Neural cell (in vitro differentiated cells): Measurements from ENCODE around the gene BAIAP2L1. TPM values are rescaled to one million over a fixed set of nuclear protein-coding genes. Genes with fewer than 3 reads are reported as not detected.

ENCODE experiments used
- H2AFZ ChIP-seq: fragments of 200-600, 300-800 bp; sonication (generic), shearing (Covaris generic); 2 replicates; pipeline ENCODE4 v1.6.0; 2014; ENCODE audit warnings: low read depth, mild to moderate bottlenecking, antibody characterized with exemption, low read length, moderate library complexity
- H3F3A ChIP-seq: fragments of 200-600 bp; shearing (Covaris generic); 2 replicates; pipeline ENCODE4 v1.6.1; 2016; ENCODE audit warnings: mild to moderate bottlenecking, moderate library complexity, mixed read lengths, antibody characterized with exemption, low read length; ENCODE audit not compliant: insufficient read depth, poor library complexity, severe bottlenecking
- H3K27ac ChIP-seq: fragments of 200-600, 300-800 bp; sonication (generic), shearing (Covaris generic); 2 replicates; pipeline ENCODE4 v1.5.1; 2014; ENCODE audit warnings: mild to moderate bottlenecking, low read length, moderate library complexity
- H3K27me3 ChIP-seq: fragments of 300-800, 200-600 bp; sonication (generic), shearing (Covaris generic); 2 replicates; pipeline ENCODE4 v1.6.0; 2014; ENCODE audit warnings: mild to moderate bottlenecking, low read depth, low read length, moderate library complexity; ENCODE audit not compliant: insufficient read depth
- H3K36me3 ChIP-seq: fragments of 300-800, 200-600 bp; sonication (generic), shearing (Covaris generic); 2 replicates; pipeline ENCODE4 v1.5.1; 2014; ENCODE audit warnings: mild to moderate bottlenecking, antibody characterized with exemption, low read length, moderate library complexity; ENCODE audit not compliant: insufficient read depth
- H3K4me2 ChIP-seq: fragments of 300-800, 200-600 bp; sonication (generic), shearing (Covaris generic); 2 replicates; pipeline ENCODE4 v1.6.0; 2014; ENCODE audit warnings: mild to moderate bottlenecking, low read length
- H3K4me3 ChIP-seq: fragments of 300-800, 200-600 bp; sonication (generic), shearing (Covaris generic); 2 replicates; pipeline ENCODE4 v1.5.1; 2014; ENCODE audit warnings: mild to moderate bottlenecking, low read length, moderate library complexity
- H3K79me2 ChIP-seq: fragments of 200-600 bp; shearing (Covaris generic); replicated peaks from 2 replicates; pipeline ENCODE4 v1.6.0; 2014; ENCODE audit warnings: mild to moderate bottlenecking, low read length, moderate library complexity; ENCODE audit not compliant: insufficient read depth
- H3K9ac ChIP-seq: fragments of 300-800, 200-600 bp; sonication (generic), shearing (Covaris generic); 2 replicates; pipeline ENCODE4 v1.6.1; 2016; ENCODE audit warnings: mild to moderate bottlenecking, low read length, mixed read lengths
- H3K9me2 ChIP-seq: fragments of 200-600 bp; shearing (Covaris generic); 2 replicates; pipeline ENCODE4 v1.6.1; 2016; ENCODE audit warnings: mild to moderate bottlenecking, low read length, mixed read lengths; ENCODE audit not compliant: insufficient read depth
- H3K9me3 ChIP-seq: fragments of 200-600, 300-800 bp; sonication (generic), shearing (Covaris generic); 2 replicates; pipeline ENCODE4 v1.6.1; 2016; ENCODE audit warnings: mild to moderate bottlenecking, mixed run types, low read length, moderate library complexity, mixed read lengths
- H4K20me1 ChIP-seq: fragments of 200-600 bp; shearing (Covaris generic); 2 replicates; pipeline ENCODE4 v1.6.1; 2016; ENCODE audit warnings: mild to moderate bottlenecking, mixed run types; ENCODE audit not compliant: insufficient read depth
- CTCF ChIP-seq: fragments of 450-650 bp; IDR thresholded peaks from 2 replicates; pipeline ENCODE4 v1.5.1; 2014; ENCODE audit warnings: antibody characterized with exemption, mild to moderate bottlenecking, moderate library complexity; ENCODE audit not compliant: poor library complexity, severe bottlenecking
- EP300 ChIP-seq: fragments of 450-650 bp; conservative IDR thresholded peaks from 2 replicates; pipeline ENCODE4 v1.6.1; 2014; ENCODE audit warnings: antibody characterized with exemption, mild to moderate bottlenecking, moderate library complexity; ENCODE audit not compliant: poor library complexity, severe bottlenecking
- EZH2 ChIP-seq: fragments of 200-600, 300-800 bp; shearing (Covaris generic), sonication (generic); IDR thresholded peaks from 2 replicates; pipeline ENCODE4 v1.6.1; 2014; ENCODE audit warnings: antibody characterized with exemption, low read length, borderline replicate concordance, mild to moderate bottlenecking; ENCODE audit not compliant: insufficient read depth, poor library complexity, severe bottlenecking
- MXI1 ChIP-seq: fragments of 450-650 bp; conservative IDR thresholded peaks from 2 replicates; pipeline ENCODE4 v1.6.1; 2014; ENCODE audit warnings: antibody characterized with exemption, mild to moderate bottlenecking; ENCODE audit not compliant: poor library complexity, severe bottlenecking
- POLR2AphosphoS5 ChIP-seq: IDR thresholded peaks from 2 replicates; pipeline ENCODE4 v1.6.1; 2012
- RAD21 ChIP-seq: fragments of 450-650 bp; conservative IDR thresholded peaks from 2 replicates; pipeline ENCODE4 v1.6.1; 2014; ENCODE audit warnings: antibody characterized with exemption, mild to moderate bottlenecking, moderate library complexity
- REST ChIP-seq: IDR thresholded peaks from 2 replicates; pipeline ENCODE4 v1.6.1; 2012; ENCODE audit warnings: borderline replicate concordance
- SMC3 ChIP-seq: fragments of 450-650 bp; conservative IDR thresholded peaks from 2 replicates; pipeline ENCODE4 v1.6.1; 2014; ENCODE audit warnings: antibody characterized with exemption, mild to moderate bottlenecking, moderate library complexity; ENCODE audit not compliant: poor library complexity
- TAF1 ChIP-seq: IDR thresholded peaks from 2 replicates; pipeline ENCODE4 v1.6.1; 2012; ENCODE audit warnings: low read depth
- polyA plus RNA-seq: library from polyadenylated mRNA; depleted of rRNA; stranded (reverse); fragments of >200 nt; gene quantifications from 2 replicates; pipeline ENCODE4 v1.2.3, GENCODE V29; 2014

Gene BAIAP2L1
- polyA plus RNA-seq, 1 donor from 2014 or later: not detected

- TF ChIP-seq REST: no peak
- TF ChIP-seq RAD21: no peak
- no peak for TF ChIP-seq POLR2AphosphoS5
- no peak for TF ChIP-seq MXI1
- no peak for TF ChIP-seq TAF1
- TF ChIP-seq EP300: no peak
- TF ChIP-seq SMC3: no peak
- no peak for TF ChIP-seq EZH2
- TF ChIP-seq CTCF: no peak
- no peak overlapping the region for H2AFZ ChIP-seq
- H3K27ac ChIP-seq: no peak overlapping the region
- no peaks in the 10 kb centered on the region for H3K27me3 ChIP-seq
- H3K9me3 ChIP-seq: no peaks in the 10 kb centered on the region
- H3K79me2 ChIP-seq: no peaks in the 10 kb centered on the region
- H3K9me2 ChIP-seq: no peaks in the 10 kb centered on the region
- H4K20me1 ChIP-seq: no peaks in the 10 kb centered on the region
- H3K4me3 ChIP-seq: no peak overlapping the region
- H3K9ac ChIP-seq: no peak overlapping the region
- no peaks in the 10 kb centered on the region for H3F3A ChIP-seq
- no peak overlapping the region for H3K4me2 ChIP-seq
- H3K36me3 ChIP-seq: no peaks in the 10 kb centered on the region
Measured at GRCh38 chr7:98334081-98334480, 66.8 kb downstream of the BAIAP2L1 start.

GRCh38 chr7:98330926-98331529 lies 69.9 kb downstream of the BAIAP2L1 start:
- H4K20me1 ChIP-seq: no peaks in the 10 kb centered on the region
- H3K4me2 ChIP-seq: no peak overlapping the region
- no peaks in the 10 kb centered on the region for H3K27me3 ChIP-seq
- no peak overlapping the region for H2AFZ ChIP-seq
- no peak for TF ChIP-seq RAD21
- no peak for TF ChIP-seq TAF1
- no peak for TF ChIP-seq SMC3
- TF ChIP-seq REST: no peak
- no peak for TF ChIP-seq EZH2
- no peak for TF ChIP-seq MXI1
- no peak for TF ChIP-seq CTCF
- TF ChIP-seq EP300: no peak
- TF ChIP-seq POLR2AphosphoS5: no peak
- H3F3A ChIP-seq: no peaks in the 10 kb centered on the region
- H3K9me3 ChIP-seq: no peaks in the 10 kb centered on the region
- no peaks in the 10 kb centered on the region for H3K79me2 ChIP-seq
- no peak overlapping the region for H3K4me3 ChIP-seq
- no peak overlapping the region for H3K9ac ChIP-seq
- H3K36me3 ChIP-seq: no peaks in the 10 kb centered on the region
- H3K9me2 ChIP-seq: no peaks in the 10 kb centered on the region
- no peak overlapping the region for H3K27ac ChIP-seq
